ENCODE measurements around the gene ZNF12. TPM values are rescaled to one million over a fixed set of nuclear protein-coding genes. Genes with fewer than 3 reads are reported as not detected.
"Not testable (repeated sequence)": the region's sequence is repeated elsewhere in the genome, so short reads cannot be mapped to it uniquely, and the experiment has no call there.

The ZNF12 gene
- total and polyA plus RNA-seq, 9 donors, result 15.4 to 23.9 (median 19.7) TPM

- Histone ChIP-seq H3K27ac (ENCODE audit: low read length) (peak overlapping the region; percentile 81), H3K4me3 (ENCODE audit: low read length) (peak overlapping the region; percentile 85)
- not testable (repeated sequence) for H3K36me3 ChIP-seq (ENCODE audit: control insufficient read depth, insufficient read depth, low read length); H3K4me1 ChIP-seq (ENCODE audit: control insufficient read depth, insufficient read depth, low read length); H3K27me3 ChIP-seq (ENCODE audit: control insufficient read depth, insufficient read depth, low read length); H3K9me3 ChIP-seq (replicated peaks; ENCODE audit: control insufficient read depth, low read depth, low read length); DNase-seq
- WGBS (ENCODE audit: insufficient coverage), result 68% methylated on average over 21 of the region's 29 CpGs
Observed at GRCh38 chr7:6728893-6729491, 22.2 kb upstream of the ZNF12 start.

- no peak overlapping the region for H3K27ac ChIP-seq (ENCODE audit: low read length)
- H3K27me3 ChIP-seq (ENCODE audit: control insufficient read depth, insufficient read depth, low read length), result no peaks in the 10 kb centered on the region
- WGBS (ENCODE audit: insufficient coverage), result 60% methylated on average over 1 of the region's 3 CpGs
- no peak for DNase-seq
- H3K4me3 ChIP-seq (ENCODE audit: low read length), result no peak overlapping the region
- H3K36me3 ChIP-seq (ENCODE audit: control insufficient read depth, insufficient read depth, low read length), result peaks cover 4% of the 10 kb centered on the region
- no peaks in the 10 kb centered on the region for H3K9me3 ChIP-seq (replicated peaks; ENCODE audit: control insufficient read depth, low read depth, low read length)
- peaks cover 7% of the 10 kb centered on the region for H3K4me1 ChIP-seq (ENCODE audit: control insufficient read depth, insufficient read depth, low read length)
Observed at GRCh38 chr7:6727663-6728062, 20.9 kb upstream of the ZNF12 start.

- H3K9me3 ChIP-seq (replicated peaks; ENCODE audit: control insufficient read depth, low read depth, low read length); H3K27me3 ChIP-seq (ENCODE audit: control insufficient read depth, insufficient read depth, low read length); H3K27ac ChIP-seq (ENCODE audit: low read length); H3K36me3 ChIP-seq (ENCODE audit: control insufficient read depth, insufficient read depth, low read length); H3K4me3 ChIP-seq (ENCODE audit: low read length); H3K4me1 ChIP-seq (ENCODE audit: control insufficient read depth, insufficient read depth, low read length); DNase-seq: not testable (repeated sequence)
- 91% methylated on average over 3 of the region's 5 CpGs for WGBS (ENCODE audit: insufficient coverage)
Observed at GRCh38 chr7:6726341-6726740, 19.6 kb upstream of the ZNF12 start.

- H3K9me3 ChIP-seq (replicated peaks; ENCODE audit: control insufficient read depth, low read depth, low read length), result no peaks in the 10 kb centered on the region
- H3K4me1 ChIP-seq (ENCODE audit: control insufficient read depth, insufficient read depth, low read length), result peaks cover 3% of the 10 kb centered on the region
- no peaks in the 10 kb centered on the region for H3K36me3 ChIP-seq (ENCODE audit: control insufficient read depth, insufficient read depth, low read length)
- peak; percentile 17 for DNase-seq
- H3K27ac ChIP-seq (ENCODE audit: low read length), result no peak overlapping the region
- no peaks in the 10 kb centered on the region for H3K27me3 ChIP-seq (ENCODE audit: control insufficient read depth, insufficient read depth, low read length)
- WGBS (ENCODE audit: insufficient coverage), result 91% methylated on average over 2 of the region's 10 CpGs
- no peak overlapping the region for H3K4me3 ChIP-seq (ENCODE audit: low read length)
Observed at GRCh38 chr7:6725003-6725402, 18.3 kb upstream of the ZNF12 start.

DNA sequence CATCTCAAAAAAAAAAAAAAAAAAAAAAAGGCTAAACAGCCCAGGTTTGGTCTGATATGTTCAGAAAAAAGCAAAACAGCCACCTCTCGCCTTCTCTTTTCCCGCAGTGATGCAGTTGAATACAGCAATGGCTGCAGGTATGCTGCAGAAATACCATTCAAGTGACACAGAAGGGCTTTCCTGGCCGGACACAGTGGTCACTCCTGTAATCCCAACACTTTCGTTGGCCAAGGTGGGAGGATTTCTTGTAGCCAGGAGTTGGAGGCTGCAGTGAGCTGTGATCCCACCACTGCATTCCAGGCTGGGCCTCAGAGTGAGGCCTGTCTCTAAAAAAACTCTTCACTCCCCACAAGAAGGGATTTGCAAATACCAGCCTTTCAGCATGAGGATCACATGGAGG is 17.6 kb upstream of the ZNF12 start:
- 57% methylated on average over 1 of the region's 4 CpGs for WGBS (ENCODE audit: insufficient coverage)
- H3K4me1 ChIP-seq (ENCODE audit: control insufficient read depth, insufficient read depth, low read length); H3K27ac ChIP-seq (ENCODE audit: low read length); H3K36me3 ChIP-seq (ENCODE audit: control insufficient read depth, insufficient read depth, low read length); DNase-seq; H3K27me3 ChIP-seq (ENCODE audit: control insufficient read depth, insufficient read depth, low read length); H3K4me3 ChIP-seq (ENCODE audit: low read length); H3K9me3 ChIP-seq (replicated peaks; ENCODE audit: control insufficient read depth, low read depth, low read length): not testable (repeated sequence)

DNA sequence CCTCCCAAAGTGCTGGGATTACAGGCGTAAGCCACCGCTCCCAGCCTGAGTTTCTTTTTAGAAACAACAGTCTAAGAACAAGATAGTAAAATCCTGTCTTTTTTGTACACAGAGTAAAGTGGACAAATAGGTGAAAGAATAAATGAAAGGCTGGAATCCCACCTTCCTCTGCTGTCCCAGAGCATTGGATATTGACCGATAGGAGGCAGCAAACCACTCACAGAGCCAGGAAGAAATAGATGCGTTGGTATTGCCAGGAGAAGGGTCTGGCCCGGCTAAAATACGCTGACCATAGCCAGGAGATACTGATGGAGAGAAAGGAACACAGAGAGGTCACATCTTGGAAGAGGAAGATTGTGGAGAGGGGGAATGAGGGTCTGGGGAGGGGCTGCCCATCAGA is 11.4 kb upstream of the ZNF12 start:
- no peaks in the 10 kb centered on the region for H3K9me3 ChIP-seq (replicated peaks; ENCODE audit: control insufficient read depth, low read depth, low read length)
- H3K27ac ChIP-seq (ENCODE audit: low read length), result no peak overlapping the region
- H3K36me3 ChIP-seq (ENCODE audit: control insufficient read depth, insufficient read depth, low read length), result no peaks in the 10 kb centered on the region
- H3K4me1 ChIP-seq (ENCODE audit: control insufficient read depth, insufficient read depth, low read length), result no peaks in the 10 kb centered on the region
- DNase-seq, result no peak
- 49% methylated on average over 3 of the region's 6 CpGs for WGBS (ENCODE audit: insufficient coverage)
- H3K27me3 ChIP-seq (ENCODE audit: control insufficient read depth, insufficient read depth, low read length), result no peaks in the 10 kb centered on the region
- H3K4me3 ChIP-seq (ENCODE audit: low read length), result no peak overlapping the region

GRCh38 chr7:6715898-6716297 is 9.2 kb upstream of the ZNF12 start:
- WGBS (ENCODE audit: insufficient coverage), result 60% methylated on average over 4 of the region's 9 CpGs
- H3K4me3 ChIP-seq (ENCODE audit: low read length); H3K27ac ChIP-seq (ENCODE audit: low read length); H3K27me3 ChIP-seq (ENCODE audit: control insufficient read depth, insufficient read depth, low read length); H3K36me3 ChIP-seq (ENCODE audit: control insufficient read depth, insufficient read depth, low read length); DNase-seq; H3K4me1 ChIP-seq (ENCODE audit: control insufficient read depth, insufficient read depth, low read length); H3K9me3 ChIP-seq (replicated peaks; ENCODE audit: control insufficient read depth, low read depth, low read length): not testable (repeated sequence)

- WGBS (ENCODE audit: insufficient coverage), result 73% methylated on average over 2 of the region's 5 CpGs
- H3K9me3 ChIP-seq (replicated peaks; ENCODE audit: control insufficient read depth, low read depth, low read length), result no peaks in the 10 kb centered on the region
- no peak for DNase-seq
Observed at GRCh38 chr7:6714360-6714759, 7.6 kb upstream of the ZNF12 start.

DNA sequence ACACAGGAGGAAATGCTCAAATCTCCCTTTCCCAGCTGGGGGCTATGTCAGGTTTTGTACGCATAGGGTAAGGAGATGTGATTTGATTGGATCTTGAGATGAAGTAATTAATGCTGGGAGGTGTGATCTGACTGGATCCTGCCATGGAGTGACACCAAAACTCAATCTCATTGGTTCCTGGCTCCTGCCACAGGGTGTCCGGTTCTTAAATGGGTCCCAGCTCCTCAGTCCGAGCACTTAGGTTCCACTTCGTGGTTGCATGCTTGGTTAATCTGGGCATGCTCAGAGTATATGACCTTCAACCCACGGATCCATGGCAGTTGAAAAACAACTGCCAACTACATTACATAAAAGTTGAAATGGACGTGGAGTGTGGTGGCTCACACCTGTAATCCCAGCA is 3.1 kb upstream of the ZNF12 start:
- H3K9me3 ChIP-seq (replicated peaks; ENCODE audit: control insufficient read depth, low read depth, low read length), result peaks cover 3% of the 10 kb centered on the region
- H3K27ac ChIP-seq (ENCODE audit: low read length), result no peak overlapping the region
- DNase-seq, result no peak
- peaks cover 15% of the 10 kb centered on the region for H3K4me1 ChIP-seq (ENCODE audit: control insufficient read depth, insufficient read depth, low read length)
- H3K4me3 ChIP-seq (ENCODE audit: low read length), result no peak overlapping the region
- 67% methylated on average over 1 of the region's 6 CpGs for WGBS (ENCODE audit: insufficient coverage)
- peaks cover 2% of the 10 kb centered on the region for H3K27me3 ChIP-seq (ENCODE audit: control insufficient read depth, insufficient read depth, low read length)
- peaks cover 5% of the 10 kb centered on the region for H3K36me3 ChIP-seq (ENCODE audit: control insufficient read depth, insufficient read depth, low read length)

More at GRCh38 chr7:6714360-6714759, 7.6 kb upstream of the ZNF12 start:
- no peaks in the 10 kb centered on the region for H3K27me3 ChIP-seq (ENCODE audit: control insufficient read depth, insufficient read depth, low read length)
- H3K4me3 ChIP-seq (ENCODE audit: low read length), result no peak overlapping the region
- no peaks in the 10 kb centered on the region for H3K36me3 ChIP-seq (ENCODE audit: control insufficient read depth, insufficient read depth, low read length)
- no peak overlapping the region for H3K27ac ChIP-seq (ENCODE audit: low read length)
- no peaks in the 10 kb centered on the region for H3K4me1 ChIP-seq (ENCODE audit: control insufficient read depth, insufficient read depth, low read length)

GRCh38 chr7:6708304-6708703 is 1.6 kb upstream of the ZNF12 start:
- H3K4me3 ChIP-seq (ENCODE audit: low read length), result no peak overlapping the region
- DNase-seq, result no peak
- peaks cover 2% of the 10 kb centered on the region for H3K27me3 ChIP-seq (ENCODE audit: control insufficient read depth, insufficient read depth, low read length)
- H3K36me3 ChIP-seq (ENCODE audit: control insufficient read depth, insufficient read depth, low read length), result peaks cover 17% of the 10 kb centered on the region
- H3K4me1 ChIP-seq (ENCODE audit: control insufficient read depth, insufficient read depth, low read length), result peaks cover 17% of the 10 kb centered on the region
- 93% methylated on average over 3 of the region's 3 CpGs for WGBS (ENCODE audit: insufficient coverage)
- H3K27ac ChIP-seq (ENCODE audit: low read length), result no peak overlapping the region
- H3K9me3 ChIP-seq (replicated peaks; ENCODE audit: control insufficient read depth, low read depth, low read length), result peaks cover 7% of the 10 kb centered on the region
